ENCODE data around the gene ZNF618. TPM values are rescaled to one million over a fixed set of nuclear protein-coding genes. Genes with fewer than 3 reads are reported as not detected.

ZNF618 gene
- total RNA-seq, 4 donors from 2014 or later, result 0.68 to 2.1 (median 1.3) TPM

DNA sequence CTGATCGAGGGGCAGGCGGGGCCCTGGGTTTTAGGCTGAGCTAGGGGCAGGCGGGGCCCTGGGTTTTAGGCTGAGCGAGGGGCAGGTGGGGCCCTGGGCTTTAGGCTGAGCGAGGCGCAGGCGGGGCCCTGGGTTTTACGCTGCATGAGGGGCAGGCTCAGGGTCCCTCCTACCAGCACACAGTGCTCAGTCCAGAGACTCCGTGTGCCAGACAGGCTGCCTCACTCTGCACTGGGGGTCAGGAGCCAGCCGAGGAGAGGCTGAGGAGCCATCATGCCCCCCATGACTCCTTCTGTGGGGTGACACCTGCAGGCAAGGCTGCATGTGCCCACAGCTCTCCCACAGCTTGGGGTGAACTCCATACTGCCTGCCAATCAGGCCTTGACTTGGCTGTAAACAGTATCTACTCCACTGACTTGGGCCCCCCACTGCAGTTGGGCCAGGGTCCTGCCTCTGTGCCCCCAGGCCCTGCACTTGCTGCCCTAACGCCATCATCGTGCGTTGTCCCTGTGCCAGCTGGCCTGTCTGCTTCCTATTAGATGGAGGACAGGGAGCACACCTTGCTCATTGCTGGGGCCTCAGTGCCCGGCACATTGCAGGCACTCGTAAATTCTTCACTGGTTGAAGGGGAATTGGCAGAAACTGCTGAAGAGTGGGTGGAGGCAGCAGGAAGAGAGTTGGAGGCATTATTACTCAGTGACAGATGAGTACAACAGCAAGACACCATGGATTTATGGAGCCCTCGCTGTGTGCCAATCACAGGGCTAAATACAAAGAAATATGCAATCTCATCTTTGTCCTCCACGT, 123.3 kb downstream of the ZNF618 start:
- intact Hi-C loops (cut with DNase I), result loop anchor here (5.0 kb wide), 1 partner anchor 52 kb away; no protein-coding TSS in a partner anchor
- Histone ChIP-seq H3K36me3 (peaks cover 0 to 22% (median 0%) of the 10 kb centered on the region in 3 donors), H3K27ac (no peak overlapping the region), H3K27me3 (no peaks in the 10 kb centered on the region), H3K4me3 (no peak overlapping the region), H3K9me3 (no peaks in the 10 kb centered on the region), H3K4me1 (peaks cover 0 to 17% (median 1%) of the 10 kb centered on the region in 3 donors)
- 71 to 77% methylated on average over 6 to 8 of the region's 17 CpGs for WGBS, 2 donors
- TF ChIP-seq POLR2A (IDR thresholded peaks at IDR 0.05), result no peak
- TF ChIP-seq, protein P1, sequence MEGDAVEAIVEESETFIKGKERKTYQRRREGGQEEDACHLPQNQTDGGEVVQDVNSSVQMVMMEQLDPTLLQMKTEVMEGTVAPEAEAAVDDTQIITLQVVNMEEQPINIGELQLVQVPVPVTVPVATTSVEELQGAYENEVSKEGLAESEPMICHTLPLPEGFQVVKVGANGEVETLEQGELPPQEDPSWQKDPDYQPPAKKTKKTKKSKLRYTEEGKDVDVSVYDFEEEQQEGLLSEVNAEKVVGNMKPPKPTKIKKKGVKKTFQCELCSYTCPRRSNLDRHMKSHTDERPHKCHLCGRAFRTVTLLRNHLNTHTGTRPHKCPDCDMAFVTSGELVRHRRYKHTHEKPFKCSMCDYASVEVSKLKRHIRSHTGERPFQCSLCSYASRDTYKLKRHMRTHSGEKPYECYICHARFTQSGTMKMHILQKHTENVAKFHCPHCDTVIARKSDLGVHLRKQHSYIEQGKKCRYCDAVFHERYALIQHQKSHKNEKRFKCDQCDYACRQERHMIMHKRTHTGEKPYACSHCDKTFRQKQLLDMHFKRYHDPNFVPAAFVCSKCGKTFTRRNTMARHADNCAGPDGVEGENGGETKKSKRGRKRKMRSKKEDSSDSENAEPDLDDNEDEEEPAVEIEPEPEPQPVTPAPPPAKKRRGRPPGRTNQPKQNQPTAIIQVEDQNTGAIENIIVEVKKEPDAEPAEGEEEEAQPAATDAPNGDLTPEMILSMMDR (IDR thresholded peaks at IDR 0.05), result no peak
- DNase-seq, result no peak

DNA sequence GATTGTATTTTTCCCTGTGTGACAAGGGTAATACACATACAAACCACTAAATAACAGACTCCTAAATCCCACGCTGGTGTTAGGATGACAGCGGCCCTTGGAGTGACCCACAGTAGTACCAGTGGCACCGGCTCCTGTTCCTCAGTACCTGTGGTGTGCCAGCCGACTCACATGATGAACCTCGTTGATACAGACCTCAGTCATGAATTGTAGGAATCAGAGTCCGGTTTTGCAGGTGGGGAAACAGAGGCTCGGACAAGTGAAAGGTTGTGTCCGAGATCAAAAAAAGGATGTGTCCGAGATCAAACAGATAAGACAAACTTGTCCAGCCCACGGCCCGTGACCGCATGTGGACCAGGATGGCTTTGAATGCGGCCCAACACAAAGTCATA, 124.0 kb downstream of the ZNF618 start:
- no peaks in the 10 kb centered on the region for H3K9me3 ChIP-seq
- no peak for TF ChIP-seq POLR2A (IDR thresholded peaks at IDR 0.05)
- TF ChIP-seq, protein P1 (IDR thresholded peaks at IDR 0.05), result no peak

DNA sequence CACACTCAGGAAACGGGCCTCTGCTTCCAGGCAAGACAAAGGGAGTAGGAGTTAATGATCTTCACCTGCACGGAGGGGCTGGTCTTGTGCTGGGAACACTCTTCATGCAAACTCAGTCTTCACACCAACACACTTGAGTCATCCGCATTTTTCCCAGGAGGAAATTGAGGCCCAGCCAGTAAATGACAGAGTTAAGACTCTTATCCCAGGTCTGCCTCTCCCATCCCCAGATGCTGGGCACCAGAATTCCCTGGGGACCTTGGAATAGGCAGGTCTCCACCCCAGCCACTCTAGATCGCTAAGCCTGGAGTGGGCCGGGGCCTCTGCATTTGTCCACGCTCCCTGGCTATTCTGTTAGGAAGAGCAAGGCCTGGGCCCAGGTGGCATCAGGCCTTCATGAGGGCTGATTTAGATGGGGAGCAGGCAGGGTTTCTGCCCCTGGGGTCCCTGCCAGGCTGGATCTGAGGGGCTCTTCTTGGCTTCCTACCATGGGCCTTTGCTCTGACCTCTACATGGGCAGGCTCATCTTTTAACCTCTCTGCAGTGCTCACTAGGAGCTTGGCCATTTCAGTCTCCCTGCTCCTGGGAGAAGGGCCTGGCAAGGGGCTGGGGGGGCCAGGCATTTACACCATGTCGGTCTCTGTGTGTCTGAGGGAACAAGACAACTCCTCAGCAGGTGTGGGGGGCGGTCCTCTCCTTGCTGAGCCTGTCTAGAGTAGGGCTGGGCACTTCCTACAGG, 124.7 kb downstream of the ZNF618 start:
- H3K27me3 ChIP-seq, result no peaks in the 10 kb centered on the region
- H3K4me3 ChIP-seq, result no peak overlapping the region
- WGBS, 2 donors, result 86 to 92% methylated on average over 2 of the region's 8 CpGs
- no peaks in the 10 kb centered on the region for H3K9me3 ChIP-seq
- H3K27ac ChIP-seq, result no peak overlapping the region
- intact Hi-C loops (cut with DNase I), result no loop called here
- peaks cover 0 to 16% (median 0%) of the 10 kb centered on the region in 3 donors for H3K4me1 ChIP-seq
- DNase-seq, result no peak
- H3K36me3 ChIP-seq, result peaks cover 0 to 28% (median 0%) of the 10 kb centered on the region in 3 donors
- TF ChIP-seq, protein P1 (IDR thresholded peaks at IDR 0.05), result no peak

More for the DNA sequence above, 124.0 kb downstream of the ZNF618 start:
- Histone ChIP-seq H3K36me3 (peaks cover 0 to 23% (median 0%) of the 10 kb centered on the region in 3 donors), H3K4me1 (peaks cover 0 to 16% (median 0%) of the 10 kb centered on the region in 3 donors), H3K27ac (no peak overlapping the region), H3K27me3 (no peaks in the 10 kb centered on the region), H3K4me3 (no peak overlapping the region)
- intact Hi-C loops (cut with DNase I), result no loop called here
- no peak for DNase-seq
- 85% methylated on average over 13 of the region's 13 CpGs for WGBS, 2 donors

DNA sequence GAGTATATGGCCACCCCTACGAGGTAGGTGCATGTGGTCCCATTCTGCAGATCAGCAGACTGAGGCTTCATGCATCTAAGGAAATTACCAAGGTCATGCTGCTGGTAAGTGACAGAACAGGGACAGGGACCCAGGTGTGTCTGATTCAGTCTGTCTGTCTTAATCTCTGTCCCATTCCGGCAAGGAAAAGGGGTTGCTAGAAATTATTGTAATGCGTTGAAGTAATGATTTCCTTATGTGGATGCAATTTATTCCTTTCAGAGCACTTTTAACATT, 125.2 kb downstream of the ZNF618 start:
- WGBS, 2 donors, result 46 to 50% methylated on average over 2 of the region's 3 CpGs
- Histone ChIP-seq H3K27ac (no peak overlapping the region), H3K9me3 (no peaks in the 10 kb centered on the region), H3K27me3 (no peaks in the 10 kb centered on the region), H3K4me3 (no peak overlapping the region), H3K36me3 (peaks cover 0 to 28% (median 0%) of the 10 kb centered on the region in 3 donors), H3K4me1 (peaks cover 0 to 16% (median 0%) of the 10 kb centered on the region in 3 donors)
- TF ChIP-seq POLR2A (IDR thresholded peaks at IDR 0.05), result no peak
- TF ChIP-seq, protein P1 (IDR thresholded peaks at IDR 0.05), result no peak
- intact Hi-C loops (cut with DNase I), result no loop called here
- DNase-seq, result no peak

DNA sequence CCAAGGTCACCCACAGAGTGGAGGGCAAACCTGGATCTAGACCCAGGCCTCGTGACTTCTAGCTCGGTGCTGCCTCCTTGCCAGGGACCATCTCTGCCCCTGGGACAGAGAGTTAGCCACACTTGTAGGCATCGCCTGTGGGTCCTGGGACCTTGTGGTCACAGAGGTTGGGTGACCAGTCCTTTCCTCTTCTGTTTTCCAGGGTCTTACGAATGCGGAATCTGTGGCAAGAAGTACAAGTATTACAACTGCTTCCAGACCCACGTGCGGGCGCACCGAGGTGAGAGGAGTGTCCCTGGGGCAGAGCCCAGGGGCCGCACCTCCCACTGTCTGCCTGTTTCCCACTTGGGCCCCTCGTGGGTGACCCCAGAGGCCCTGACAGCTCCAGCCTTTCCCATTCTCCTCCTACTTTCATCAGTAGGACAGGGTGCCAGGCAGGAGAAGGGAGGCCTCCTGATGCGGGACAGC, 125.7 kb downstream of the ZNF618 start:
- intact Hi-C loops (cut with DNase I), result no loop called here
- peaks cover 0 to 16% (median 0%) of the 10 kb centered on the region in 3 donors for H3K4me1 ChIP-seq
- WGBS, 2 donors, result 78 to 84% methylated on average over 6 to 8 of the region's 12 CpGs
- H3K4me3 ChIP-seq, result no peak overlapping the region
- peaks cover 0 to 29% (median 0%) of the 10 kb centered on the region in 3 donors for H3K36me3 ChIP-seq
- TF ChIP-seq, protein P1 (IDR thresholded peaks at IDR 0.05), result no peak
- no peak for TF ChIP-seq POLR2A (IDR thresholded peaks at IDR 0.05)
- DNase-seq, result no peak
- H3K27ac ChIP-seq, result no peak overlapping the region
- H3K9me3 ChIP-seq, result no peaks in the 10 kb centered on the region
- H3K27me3 ChIP-seq, result no peaks in the 10 kb centered on the region

Data from esophagus squamous epithelium (tissue), 5 donors.